ENCODE data around the gene SMIM33.
"Not testable (repeated sequence)": the region's sequence is repeated elsewhere in the genome, so short reads cannot be mapped to it uniquely, and the experiment has no call there.

SMIM33 gene

DNA sequence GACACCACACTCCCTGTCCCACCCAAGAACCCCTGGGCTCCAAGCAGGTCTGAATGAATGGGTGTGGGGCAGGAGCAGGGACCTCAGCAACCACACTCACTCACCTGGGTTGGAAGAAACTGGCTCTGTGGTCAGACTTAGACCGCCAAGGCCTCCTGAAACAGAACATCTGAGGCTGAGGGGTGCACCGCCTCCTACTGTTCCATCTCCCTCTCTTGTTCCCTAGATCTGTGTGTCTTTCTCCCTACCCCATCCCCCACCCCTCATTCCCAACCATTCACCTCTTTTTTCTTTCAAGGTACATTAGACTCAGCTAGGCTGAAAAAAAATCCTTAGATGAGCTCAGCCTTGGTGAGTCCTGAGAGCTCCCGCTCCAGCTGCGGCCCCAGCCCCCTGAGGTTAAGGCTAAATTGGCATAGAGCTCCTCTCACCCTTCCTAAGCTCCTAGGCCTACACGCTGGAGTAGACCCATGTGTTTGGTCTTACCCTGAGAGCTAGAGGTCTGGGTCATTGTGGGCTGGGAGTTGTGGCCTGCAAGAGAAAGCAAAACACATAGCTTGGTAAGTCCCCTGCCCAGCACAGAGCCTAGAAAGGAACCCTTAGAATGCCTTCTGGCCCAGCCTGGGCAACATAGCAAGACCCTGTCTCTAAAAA is 13.0 kb upstream of the SMIM33 start:
- DNase-seq: no peak

DNA sequence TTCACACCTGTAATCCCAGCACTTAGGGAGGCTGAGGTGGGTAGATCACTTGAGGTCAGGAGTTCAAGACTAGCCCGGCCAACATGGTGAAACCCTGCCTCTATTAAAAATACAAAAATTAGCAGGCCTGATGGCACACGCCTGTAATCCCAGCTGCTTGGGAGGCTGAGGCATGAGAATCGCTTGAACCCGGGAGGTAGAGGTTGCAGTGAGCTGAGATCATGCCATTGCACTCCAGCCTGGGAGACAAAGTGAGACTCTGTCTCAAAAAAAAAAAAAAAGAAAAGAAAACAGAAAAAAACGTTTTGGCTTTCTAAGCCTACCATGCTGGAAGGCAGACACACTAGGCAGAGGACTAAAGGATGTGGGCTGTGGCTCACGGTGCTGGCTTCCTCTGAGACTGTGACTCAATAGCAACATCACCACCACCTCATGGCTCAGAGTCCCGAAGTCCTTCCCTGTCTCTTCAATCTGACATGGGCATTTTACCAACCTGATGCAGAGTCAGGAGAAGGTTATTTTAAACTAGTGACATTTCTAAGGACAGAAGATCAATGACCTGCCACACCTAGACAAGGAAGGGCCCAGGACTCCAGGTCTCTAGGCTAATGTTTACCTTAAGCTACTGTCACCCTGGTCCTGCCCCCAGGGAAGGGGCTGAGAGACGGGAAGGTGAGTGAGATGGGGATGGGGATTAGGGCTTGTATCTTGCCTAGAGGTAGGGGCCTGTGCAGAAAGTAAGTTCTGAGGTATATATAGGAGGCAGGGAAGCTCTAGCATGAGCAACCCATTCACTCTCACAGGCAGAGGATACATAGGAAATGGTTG is 12.0 kb upstream of the SMIM33 start:
- no peak for DNase-seq

DNA sequence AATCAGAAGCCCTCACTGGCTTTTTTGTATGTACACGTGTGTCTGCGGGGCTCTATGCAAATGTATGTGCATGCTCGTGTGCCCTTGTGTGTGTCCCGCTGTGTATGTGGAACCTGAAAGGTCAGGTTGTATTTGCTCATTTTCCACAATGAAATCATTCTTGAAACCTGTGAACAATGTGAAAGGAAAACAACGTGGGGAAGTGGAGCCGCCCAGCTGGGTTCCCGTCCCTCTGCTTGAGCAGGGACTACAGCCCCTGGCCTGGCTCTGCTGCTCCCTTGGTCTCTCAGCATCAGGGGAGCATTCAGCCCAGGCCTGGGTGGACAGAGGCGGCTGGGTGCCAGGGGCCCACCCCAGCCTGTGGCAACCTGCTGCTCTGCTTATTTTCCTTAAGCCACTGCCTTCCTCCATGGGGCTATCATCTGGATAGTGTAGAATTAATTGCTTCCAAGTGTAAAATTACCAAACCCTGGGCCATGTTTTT is 11.3 kb upstream of the SMIM33 start:
- no peak for DNase-seq

DNA sequence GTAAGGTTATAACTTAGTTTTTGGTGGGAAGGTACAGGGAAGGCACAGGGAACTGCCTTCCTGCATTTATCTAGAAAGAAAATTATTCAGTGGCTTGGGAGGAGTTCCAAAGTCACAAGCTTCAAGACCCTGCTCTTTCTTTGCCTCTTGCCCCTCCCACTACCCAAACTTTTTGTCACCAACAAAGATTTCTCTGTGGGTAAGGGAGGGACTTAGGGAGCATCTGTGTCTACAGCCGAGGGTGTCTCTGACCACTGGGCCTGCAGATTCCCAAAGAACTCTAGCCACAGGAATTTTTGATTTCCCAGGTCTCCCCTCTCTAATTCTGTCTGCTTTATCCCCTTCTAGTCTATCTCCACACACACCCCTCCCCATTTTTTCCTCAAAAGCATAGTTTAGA is 10.3 kb upstream of the SMIM33 start:
- DNase-seq: no peak

DNA sequence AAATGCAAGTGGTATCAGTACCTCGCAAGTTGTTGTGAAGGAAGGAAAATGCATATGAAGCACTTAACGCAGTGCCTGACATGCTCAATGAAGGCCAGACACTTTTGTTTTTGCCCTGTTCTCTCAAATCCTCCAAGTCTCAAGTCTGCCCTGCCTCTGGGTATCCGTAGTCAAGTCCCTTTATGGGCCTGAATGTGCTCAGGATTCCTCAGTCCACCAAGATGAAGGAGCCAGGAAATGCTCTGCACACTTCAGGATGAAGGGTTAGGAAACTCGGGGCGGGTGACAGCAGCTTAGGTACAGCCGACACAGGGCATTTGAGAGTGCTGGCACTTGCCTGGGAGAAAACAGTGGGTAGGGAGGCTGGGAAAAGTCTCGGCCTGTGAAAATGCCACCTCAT is 9.6 kb upstream of the SMIM33 start:
- no peak for DNase-seq

DNA sequence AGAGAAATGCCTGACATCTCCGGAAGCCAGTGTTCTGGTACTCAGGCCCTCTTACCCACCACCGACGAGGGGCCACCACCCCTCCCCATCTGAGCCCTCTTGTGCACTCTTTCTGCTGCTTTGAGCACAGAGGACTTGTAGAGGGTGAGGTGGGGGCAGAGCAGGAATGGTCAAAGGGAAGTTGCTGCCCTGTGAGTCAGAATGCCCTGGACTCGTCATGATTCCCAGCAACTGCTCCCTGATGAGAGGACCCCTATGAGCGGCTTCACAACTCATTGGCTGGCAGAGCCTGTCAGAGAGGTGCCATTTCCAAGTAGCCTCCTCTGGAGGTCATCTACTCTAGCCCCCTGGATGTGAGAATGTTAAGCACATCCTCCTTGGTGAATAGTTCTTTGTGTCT is 9.1 kb upstream of the SMIM33 start:
- DNase-seq: no peak

DNA sequence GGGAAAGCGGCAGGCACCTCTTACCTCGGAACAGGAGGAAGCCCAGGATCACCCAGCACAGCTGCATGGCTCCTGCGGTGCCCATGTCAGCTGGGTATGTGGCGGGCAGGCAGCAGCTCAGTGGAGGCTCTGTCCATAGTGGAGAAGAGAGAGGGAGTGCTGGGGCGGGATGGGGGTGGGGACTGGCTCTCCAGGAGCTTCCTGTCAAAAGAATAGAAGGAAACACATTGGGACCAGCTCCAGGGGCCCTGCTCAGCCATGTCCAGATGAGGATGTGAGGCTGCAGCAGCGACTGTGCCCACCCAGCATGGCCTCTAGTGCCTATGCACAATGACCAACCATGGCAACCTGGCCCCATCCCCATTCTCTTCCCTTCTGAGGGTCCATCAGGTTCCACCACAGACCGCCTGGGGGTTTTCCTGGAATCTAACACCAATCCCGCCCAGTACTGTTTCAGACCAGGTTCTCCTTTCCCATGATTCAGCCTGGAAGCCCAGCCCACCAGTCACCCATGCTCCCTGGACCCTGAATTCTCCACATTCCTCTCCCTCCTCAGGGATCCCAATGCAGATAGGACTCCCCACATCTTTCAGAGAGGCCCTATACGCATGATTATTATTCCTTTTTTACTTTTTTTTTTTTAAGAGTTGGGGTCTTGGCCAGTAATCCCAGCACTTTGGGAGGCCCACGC is 8.1 kb upstream of the SMIM33 start, which contains the start of gene ECSCR:
Gene ECSCR, minus strand, starts transcription at position 158 of the 691 bp plus-strand sequence. Its CDS starts 73 bp downstream, at position 85.
- no peak for DNase-seq

DNA sequence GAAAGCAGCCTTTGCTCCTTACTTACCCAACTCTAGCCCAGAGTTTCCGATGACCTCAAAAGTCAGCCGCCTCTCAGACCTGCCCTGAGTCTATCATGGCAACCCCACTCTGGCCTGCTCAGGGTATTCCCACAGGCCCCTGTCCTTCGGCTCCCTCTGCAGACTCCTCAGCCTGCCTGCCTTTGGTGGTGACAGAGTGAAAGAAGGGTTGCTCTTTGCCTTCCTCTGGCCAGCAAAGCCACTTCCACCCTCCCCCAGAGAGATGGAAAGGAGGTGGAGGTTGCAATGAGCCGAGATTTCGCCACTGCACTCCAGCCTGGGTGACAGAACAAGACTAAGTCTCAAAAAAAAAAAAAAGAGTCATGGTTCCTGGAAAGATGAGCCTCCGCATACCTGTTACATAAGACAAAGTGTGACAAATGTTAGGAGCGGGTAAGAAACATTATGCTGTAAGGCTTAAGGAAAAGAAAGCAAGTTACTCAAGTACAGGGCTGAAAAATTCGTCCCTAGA is 2.3 kb upstream of the SMIM33 start:
- no peak for DNase-seq

DNA sequence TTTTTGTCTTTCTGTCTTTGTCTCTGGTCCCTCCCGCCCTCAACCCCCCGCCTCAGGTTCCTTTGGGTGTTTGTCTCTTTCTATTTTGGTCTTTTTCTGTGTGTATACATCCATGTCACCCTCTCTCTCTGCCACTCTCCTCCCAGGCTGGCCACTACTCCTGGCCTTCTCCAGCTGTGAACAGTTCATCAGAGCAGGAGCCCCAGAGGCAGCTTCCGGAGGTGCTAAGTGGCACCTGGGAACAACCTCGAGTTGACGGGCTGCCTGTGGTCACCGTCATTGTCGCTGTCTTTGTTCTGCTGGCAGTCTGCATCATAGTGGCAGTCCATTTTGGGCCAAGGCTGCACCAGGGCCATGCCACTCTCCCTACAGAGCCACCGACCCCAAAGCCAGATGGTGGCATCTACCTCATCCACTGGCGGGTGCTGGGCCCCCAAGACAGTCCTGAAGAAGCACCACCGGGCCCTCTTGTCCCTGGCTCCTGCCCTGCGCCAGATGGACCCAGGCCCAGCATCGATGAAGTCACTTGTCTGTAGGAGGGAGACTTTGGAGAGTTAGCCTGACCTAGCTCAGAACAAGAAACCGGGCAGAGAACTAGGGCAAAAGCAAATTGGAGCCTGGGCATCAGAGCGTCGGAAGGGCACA is 1.7 kb downstream of the SMIM33 start:
- DNase-seq: no peak

DNA sequence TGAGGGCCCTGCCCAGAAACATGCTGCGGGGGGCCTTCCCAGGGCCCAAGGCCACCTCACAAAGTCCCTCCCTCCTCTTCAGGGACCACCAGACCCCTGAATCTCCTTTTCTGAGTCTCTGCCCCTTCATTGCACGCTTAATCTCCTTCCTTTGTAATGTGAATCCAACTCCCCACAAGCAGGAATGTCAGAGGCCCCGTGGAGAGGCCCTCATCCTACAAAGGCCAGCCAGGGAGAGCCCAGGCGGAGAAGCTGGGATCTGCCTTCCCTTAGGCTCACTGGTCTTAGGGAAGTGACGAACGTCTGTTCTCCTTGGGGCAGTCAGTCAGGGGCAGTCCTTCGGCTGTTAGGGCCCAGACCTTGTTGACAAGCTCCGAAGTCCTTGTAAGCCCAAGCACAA is 2.3 kb downstream of the SMIM33 start:
- DNase-seq: no peak

DNA sequence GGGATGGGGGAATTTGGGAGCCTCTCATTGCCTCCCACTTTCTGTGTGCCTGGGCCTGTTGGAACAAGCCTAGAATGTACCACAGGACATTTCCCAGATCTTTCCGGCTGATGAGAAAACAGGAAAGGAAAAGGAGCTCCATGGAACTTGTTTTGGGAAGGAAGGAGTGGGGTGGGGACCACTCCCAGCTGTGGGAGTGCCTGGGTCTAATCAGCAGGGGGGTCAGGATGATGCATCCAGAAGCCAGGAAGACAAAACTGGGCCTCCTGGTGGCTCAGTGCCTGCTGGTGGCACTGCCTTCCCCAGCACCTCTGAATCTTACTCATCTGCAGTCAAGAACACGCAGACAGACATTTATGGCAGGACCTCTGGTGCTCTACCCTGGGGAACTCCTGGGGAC is 2.8 kb downstream of the SMIM33 start:
- DNase-seq: no peak

DNA sequence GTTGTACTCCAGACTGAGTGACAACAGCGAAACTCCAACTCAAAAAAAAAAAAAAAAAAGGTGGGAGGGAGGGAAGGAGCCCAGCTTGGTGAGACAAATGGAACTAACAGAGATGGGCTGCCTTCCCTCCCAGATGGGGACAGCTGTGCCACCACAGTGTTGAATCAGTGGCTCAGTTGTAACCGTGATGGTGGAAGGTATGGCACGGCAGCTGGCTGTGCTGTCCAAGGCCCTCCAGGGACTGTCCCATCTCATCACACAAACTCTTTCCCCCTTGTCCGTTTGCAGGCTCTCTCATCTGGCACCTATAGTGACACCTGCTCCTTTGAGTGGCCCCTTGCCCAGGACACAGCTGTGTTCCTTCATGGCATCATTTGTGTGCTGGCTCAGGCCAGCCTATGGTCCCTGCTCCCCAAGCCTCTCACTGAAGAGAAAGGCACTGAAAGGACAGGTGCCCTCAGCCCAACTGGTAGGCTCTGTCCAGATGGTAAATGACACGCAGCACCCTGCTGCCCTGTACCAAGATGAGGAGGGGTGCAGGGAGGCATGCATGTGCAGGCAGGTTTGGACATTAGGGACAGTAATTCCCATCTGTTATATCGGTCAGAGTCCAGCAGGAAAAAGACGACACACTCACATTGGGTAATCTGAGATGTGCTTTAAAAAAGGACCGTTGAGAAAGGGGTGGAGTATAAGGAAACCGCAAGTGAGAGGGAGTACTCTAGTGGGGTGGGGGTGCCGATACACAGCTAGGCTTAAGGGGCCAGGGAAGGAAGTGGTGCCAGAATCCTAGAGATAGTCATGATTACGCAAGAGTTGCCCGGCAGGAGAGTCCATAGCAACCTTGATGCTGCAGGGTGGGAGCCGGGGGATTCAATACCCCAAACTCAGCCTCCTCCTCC is 4.3 kb downstream of the SMIM33 start:
- no peak for DNase-seq

DNA sequence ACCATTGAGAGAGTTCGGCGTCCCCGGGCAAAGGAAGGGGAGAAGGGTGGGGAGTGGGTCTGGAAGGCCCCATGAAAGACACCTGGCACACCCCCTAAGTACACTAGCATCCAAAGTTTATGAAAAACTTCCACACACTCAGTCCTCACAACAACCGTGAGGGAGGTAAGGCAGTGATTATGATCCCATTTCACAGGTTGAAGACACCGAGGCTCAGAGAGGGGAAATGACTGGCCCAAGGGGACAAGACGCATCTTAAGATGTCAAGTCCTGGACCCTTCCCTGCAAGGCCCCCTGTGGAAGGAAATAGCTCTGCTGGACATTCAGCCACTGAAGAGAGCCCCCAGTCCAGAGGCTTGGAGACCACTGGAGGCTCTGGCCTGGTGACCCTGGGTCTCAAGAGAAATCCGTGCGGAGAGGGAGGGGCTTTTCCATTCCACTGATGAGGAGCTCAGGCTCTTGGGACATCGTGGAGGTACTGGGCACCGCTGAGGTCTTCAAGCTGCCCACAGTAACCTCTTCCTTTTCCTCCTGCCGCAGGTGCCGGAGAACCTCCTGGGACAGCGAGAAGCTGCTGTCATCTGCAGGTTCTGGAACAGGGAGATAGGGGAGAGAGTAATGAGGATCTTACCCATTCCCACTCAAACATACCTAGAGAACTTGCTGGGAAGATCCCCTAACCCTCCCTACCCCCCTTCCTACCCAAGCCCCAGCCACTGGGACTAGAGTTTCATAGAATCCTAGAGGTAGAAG is 5.2 kb downstream of the SMIM33 start:
- no peak for DNase-seq

DNA sequence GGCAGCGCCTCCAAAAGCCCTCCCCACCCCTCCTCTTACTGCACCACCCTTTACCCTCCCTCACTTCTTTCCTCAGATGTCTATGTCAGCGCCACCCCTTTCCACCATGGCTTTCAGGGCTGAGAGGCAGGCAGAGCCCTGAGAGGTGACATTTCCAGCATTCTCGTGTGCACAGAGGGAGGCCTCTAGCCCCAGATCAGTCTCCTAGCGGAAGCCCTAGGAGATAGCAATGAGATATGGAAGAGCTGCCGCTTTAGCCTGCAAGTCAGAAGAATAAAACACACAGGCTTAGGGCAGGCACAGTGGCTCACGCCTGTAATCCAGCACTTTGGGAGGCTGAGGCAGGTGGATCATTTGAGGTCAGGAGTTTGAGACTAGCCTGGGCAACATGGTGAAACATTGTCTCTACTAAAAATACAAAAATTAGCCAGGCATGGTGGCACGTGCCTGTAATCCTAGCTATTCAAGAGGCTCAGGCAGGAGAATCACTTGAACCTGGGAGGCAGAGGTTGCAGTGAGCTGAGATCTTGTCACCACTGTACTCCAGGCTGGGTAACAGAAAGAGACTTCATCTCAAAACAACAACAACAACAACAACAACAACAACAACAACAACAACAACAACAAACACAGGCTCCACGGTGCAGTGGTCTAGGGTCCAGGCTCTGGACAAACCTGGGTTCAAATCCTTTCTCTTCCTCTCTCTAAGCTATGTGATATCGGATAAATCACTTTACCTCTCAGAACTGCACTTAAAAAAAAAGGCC is 8.0 kb downstream of the SMIM33 start:
- not testable (repeated sequence) for DNase-seq

DNA sequence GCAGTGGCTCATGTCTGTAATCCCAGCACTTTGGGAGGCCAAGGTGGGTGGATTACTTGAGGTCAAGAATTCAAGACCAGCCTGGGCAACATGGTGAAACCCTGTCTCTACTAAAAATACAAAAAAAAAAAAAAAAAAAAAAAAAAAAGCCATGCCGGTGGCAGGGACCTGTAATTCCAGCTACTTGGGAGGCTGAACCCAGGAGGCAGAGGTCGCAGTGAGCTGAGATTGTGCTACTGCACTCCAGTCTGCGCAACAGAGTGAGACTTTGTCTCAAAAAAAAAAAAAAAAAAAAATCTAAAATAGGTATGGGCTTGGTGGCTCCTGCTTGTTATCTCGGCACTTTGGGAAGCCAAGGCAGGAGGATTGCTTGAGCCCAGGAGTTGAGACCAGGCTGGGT is 8.9 kb downstream of the SMIM33 start:
- not testable (repeated sequence) for DNase-seq

DNA sequence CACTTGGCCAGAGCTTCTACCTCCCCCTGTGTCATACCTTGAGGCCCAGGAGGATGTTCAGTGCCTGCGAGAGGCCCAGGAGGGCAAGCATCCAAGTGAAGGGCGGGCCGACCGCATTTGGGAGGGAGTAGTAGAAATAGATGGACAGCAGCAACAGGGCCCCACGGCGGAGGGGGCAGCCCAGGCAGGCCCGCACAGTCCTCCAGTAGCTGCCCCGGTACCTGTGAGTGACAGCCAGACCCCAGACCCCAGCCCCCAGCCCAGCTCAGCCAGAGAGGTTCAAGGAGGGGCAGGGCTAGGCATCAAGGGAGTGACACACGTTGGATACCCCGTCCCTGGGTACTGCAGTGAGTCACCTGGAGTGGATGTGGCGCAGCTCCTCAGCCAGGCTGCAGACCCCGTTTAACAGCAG is 10.3 kb downstream of the SMIM33 start:
- no peak for DNase-seq

DNA sequence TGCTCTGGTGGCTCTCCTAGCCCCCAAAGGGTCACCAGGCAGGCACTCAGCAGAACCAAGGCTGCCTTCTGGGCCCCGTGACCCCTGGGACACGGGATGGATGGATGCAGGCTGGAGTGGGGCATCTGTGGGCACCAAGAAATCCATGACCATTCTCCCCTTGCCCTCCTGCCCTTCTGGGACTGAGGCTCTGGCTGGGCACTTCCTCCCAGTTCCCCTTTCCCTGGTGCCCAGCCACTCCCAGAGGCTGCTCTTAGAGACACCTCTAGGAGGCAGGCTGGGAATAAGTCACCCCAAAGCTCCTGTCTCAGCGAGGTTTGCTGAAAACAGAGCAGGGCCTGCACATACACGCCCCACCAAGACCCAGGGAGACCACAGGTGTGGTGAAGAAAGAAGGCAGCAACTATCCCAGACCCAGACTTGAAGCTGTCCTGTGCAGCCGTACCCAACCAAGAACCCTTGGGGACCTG is 10.8 kb downstream of the SMIM33 start:
- no peak for DNase-seq

DNA sequence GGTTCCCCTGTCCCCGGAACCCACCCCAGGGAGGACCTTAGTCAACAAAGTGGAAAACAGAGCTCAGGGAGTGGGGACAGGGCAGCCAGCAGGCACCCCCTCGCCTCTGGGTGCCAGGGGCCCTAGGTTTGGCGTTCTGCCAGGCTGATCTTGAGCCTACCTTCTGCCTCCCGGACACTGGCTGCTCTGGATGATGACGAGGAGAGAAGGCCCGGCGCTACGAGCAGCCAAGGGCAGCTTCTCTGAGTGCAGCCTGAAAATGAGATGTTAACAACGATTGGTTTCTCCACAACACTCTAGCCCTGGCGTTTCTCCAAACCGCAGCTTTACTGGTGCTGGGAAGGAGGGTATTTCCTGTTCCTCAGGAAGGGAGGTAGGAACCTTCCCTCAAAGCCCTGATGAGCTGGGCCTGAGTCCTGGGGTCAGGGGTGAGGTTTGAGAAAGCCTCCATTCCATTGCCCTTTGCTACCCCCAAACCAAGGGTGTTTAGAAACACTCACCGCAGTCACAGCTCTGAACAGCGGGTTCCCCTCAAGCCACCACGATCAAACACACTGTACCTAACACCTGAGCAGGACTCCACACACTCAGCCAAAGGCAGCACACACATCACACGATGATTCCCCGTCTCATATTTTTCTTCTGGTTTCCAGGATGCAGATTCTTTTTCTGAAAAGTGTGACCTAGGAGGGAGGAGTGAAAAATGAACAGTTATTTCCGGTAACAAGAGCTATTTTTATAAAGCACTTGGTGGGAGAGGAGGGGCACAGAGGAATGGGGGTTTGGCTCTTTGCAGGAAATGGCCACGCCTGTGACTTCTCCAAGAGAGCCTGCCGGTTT is 11.5 kb downstream of the SMIM33 start, which contains the start of gene STING1:
Gene STING1, minus strand, starts transcription at position 709 of the 840 bp plus-strand sequence. CDS start 1,054 bp downstream, outside the sequence.
- no peak for DNase-seq

DNA sequence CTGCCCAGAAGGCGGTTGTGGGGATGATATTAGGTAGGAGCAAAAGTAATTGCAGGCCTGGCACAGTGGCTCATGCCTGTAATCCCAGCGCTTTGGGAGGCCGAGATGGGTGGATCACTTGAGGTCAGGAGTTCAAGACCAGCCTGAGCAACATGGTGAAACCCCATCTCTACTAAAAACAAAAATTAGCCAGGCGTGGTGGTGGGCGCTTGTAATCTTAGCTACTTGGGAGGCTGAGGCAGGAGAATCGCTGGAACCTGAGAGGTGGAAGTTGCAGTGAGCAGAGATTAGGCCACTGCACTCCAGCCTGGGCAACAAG is 12.0 kb downstream of the SMIM33 start:
- not testable (repeated sequence) for DNase-seq
